Esophagus muscularis mucosa (tissue), 4 donors: ENCODE measurements around the gene STIMATE.

Experiments used
- CTCF ChIP-seq, 3 experiments: fragments of 200-600 bp in 2 of 3; fragments of 450-650 bp in 1 of 3; sonication (generic) in 2 of 3; IDR thresholded peaks; one replicate each; pipeline ENCODE4 v1.5.1; 2017 to 2019; ENCODE audit warnings: antibody characterized with exemption in 3 of 3, mild to moderate bottlenecking in 2 of 3, moderate library complexity in 1 of 3
- EP300 ChIP-seq: sonication (generic); formaldehyde crosslinking; IDR thresholded peaks from one replicate; pipeline ENCODE4 v1.6.1; 2017; ENCODE audit warnings: antibody characterized with exemption
- POLR2A ChIP-seq: fragments of 450-650 bp; IDR thresholded peaks from one replicate; pipeline ENCODE4 v1.6.1; 2017; ENCODE audit warnings: antibody characterized with exemption, moderate library complexity, mild to moderate bottlenecking, low read depth

- TF ChIP-seq CTCF (IDR thresholded peaks at IDR 0.05) (no peak), EP300 (no peak), POLR2A (no peak)
Observed at GRCh38 chr3:52827441-52827840, 69.9 kb downstream of the STIMATE start.
